K562 treated with DMSO at 1 percent for 24 hours (cell line): Measurements from ENCODE around the gene SLC7A1. TPM values are rescaled to one million over a fixed set of nuclear protein-coding genes. Genes with fewer than 3 reads are reported as not detected.

ENCODE experiments used
- total RNA-seq: library from RNA; unstranded; fragments of 300-600 nt; gene quantifications from 2 replicates; pipeline ENCODE4 v1.2.3, GENCODE V29; 2022; ENCODE audit warnings: low read depth; ENCODE audit not compliant: insufficient read depth

The SLC7A1 gene
- total RNA-seq = 28.1 and 28.5 TPM in 2 replicates

GRCh38 chr13:29595380-29596063, at the start of gene SLC7A1:
Gene SLC7A1 (minus strand): TSS chr13:29595688. CDS start chr13:29536188, 59,500 bp downstream.

